LNCAP (cell line): ENCODE measurements around the gene TMEM212.

ENCODE experiments used
- TF ChIP-seq, protein P1 (sequence below): fragments of 450-650 bp; IDR thresholded peaks from 2 replicates; pipeline ENCODE4 v1.5.1; 2017; ENCODE audit warnings: mild to moderate bottlenecking

The TMEM212 gene

DNA sequence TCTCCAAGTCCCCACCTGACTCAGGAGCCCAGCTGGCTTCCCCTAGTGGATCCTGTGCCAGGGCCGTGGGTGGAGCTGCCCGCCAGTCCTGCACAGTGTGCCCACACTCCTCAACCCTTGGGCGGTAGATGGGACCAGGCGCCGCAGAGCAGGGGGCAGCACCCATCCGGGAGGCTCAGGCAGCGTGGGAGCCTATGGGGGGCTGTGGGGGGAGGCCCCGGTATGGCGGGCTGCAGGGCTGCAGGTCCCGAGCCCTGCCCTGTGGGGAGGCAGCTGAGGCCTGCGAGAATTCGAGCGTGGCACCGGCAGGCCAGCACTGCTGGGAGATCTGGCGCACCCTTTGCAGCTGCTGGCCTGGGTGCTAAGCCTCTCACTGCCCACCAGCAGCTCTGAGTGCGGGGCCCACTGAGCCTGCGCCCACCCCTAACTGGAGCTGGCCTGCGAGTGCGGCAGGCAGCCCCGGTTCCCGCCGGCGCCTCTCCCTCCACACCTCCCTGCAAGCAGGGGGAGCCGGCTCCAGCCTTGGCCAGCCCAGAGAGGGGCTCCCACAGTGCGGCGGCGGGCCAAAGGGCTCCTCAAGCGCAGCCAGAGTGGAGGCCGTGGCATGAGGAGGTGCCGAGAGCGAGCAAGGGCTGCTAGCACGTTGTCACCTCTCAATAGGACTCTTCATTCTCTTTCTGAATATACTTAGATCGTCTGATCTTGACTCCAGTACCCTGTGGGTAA, 64.0 kb downstream of the TMEM212 start:
- TF ChIP-seq, protein P1, sequence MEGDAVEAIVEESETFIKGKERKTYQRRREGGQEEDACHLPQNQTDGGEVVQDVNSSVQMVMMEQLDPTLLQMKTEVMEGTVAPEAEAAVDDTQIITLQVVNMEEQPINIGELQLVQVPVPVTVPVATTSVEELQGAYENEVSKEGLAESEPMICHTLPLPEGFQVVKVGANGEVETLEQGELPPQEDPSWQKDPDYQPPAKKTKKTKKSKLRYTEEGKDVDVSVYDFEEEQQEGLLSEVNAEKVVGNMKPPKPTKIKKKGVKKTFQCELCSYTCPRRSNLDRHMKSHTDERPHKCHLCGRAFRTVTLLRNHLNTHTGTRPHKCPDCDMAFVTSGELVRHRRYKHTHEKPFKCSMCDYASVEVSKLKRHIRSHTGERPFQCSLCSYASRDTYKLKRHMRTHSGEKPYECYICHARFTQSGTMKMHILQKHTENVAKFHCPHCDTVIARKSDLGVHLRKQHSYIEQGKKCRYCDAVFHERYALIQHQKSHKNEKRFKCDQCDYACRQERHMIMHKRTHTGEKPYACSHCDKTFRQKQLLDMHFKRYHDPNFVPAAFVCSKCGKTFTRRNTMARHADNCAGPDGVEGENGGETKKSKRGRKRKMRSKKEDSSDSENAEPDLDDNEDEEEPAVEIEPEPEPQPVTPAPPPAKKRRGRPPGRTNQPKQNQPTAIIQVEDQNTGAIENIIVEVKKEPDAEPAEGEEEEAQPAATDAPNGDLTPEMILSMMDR, result no peak

DNA sequence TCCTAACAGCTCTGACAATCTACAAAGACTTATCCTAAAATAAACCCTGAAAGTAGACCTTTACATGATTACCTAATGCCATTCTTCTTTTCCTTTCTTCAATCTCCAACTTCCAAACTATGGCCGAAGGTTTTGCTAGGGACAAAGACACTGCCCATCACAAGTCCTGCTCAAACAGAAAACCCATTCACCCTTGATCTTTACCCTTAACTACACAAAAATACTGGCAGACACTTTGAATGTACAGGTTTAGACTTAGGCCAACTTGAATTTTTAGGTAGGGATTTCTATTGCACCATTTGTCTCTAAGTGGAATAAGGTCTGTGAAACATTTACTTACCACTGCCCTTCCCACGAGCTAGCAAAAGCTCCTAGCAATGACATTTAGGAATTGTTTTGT, 64.6 kb downstream of the TMEM212 start:
- TF ChIP-seq, protein P1, result no peak

GRCh38 chr3:171908731-171909130, 65.6 kb downstream of the TMEM212 start:
- TF ChIP-seq, protein P1, result no peak
